Measurements from ENCODE around the gene ACTL7B. TPM values are rescaled to one million over a fixed set of nuclear protein-coding genes. Genes with fewer than 3 reads are reported as not detected.

Gene ACTL7B
- polyA plus RNA-seq, 6 donors from 2014 or later: not detected

DNA sequence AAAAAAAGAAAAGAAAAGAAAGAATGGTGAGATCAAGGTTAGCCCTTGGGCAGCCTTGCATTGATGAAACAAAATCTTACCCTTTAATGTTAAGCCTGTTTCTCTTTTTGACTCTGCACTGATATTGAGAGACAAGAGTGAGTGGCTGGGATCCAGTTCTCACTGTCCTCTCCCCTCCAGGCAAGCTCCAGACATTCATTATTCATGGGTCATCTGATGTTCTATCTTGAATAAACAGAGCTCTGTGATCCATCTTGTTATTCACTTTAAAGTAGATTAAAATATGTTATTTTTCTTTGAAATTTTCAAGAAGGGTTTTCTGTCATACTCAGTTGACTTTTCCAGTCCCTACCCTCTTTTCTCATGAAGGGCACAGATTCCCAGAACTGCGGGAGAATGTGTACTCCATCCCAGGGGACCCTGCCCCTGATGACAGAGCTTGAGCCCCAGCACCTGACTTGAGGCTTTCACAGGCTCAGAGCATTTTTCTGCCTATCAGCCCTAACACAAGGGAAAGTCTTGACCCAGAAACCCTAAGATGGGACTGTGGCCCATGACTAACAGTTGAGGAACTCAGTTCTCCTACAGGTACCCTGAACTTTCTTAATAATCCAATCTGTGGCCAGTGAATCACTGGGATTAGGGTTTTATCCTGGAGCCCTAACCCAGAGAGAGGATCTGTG, 24.1 kb downstream of the ACTL7B start:
- Mint-ChIP-seq H3K4me3 (no peak overlapping the region), H3K9me3 (no peaks in the 10 kb centered on the region), H3K27me3 (no peaks in the 10 kb centered on the region), H3K27ac (no peak overlapping the region), H3K4me1 (peaks cover 19 to 24% (median 20%) of the 10 kb centered on the region in 3 donors), H3K36me3 (peaks cover 5 to 10% of the 10 kb centered on the region in 2 donors)
- ATAC-seq (ENCODE audit: low read depth in 2 of 2) (no peak), DNase-seq (no peak)

DNA sequence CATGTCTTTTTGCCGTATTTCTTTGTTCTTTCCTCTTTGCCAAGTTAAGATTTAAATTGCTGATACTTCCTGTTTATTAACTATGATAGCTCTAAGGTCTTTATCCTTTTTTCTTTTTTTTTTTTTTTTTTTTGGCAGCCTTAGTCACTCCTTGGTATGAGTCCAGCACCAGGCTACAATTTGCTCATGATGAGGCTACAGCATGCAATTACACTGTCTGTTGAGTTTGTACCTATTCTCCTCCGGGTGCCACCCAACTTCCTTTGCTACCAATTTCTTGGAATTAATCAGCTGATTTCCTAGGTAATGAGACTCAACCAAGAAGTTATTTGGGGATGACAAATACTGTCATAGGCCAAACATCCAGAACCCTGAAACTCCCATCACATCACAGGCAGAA, 25.5 kb downstream of the ACTL7B start:
- DNase-seq (no peak), ATAC-seq (ENCODE audit: low read depth in 2 of 2) (no peak)
- peaks cover 9 to 11% (median 10%) of the 10 kb centered on the region in 3 donors for H3K4me1 Mint-ChIP-seq
- H3K9me3 Mint-ChIP-seq: peaks cover 0 to 2% (median 0%) of the 10 kb centered on the region in 7 donors
- peak overlapping the region in 1 of 6 donors; percentile 3 for H3K27ac Mint-ChIP-seq
- no peaks in the 10 kb centered on the region for H3K27me3 Mint-ChIP-seq
- H3K4me3 Mint-ChIP-seq: no peak overlapping the region
- H3K36me3 Mint-ChIP-seq: peaks cover 5 to 10% of the 10 kb centered on the region in 2 donors

DNA sequence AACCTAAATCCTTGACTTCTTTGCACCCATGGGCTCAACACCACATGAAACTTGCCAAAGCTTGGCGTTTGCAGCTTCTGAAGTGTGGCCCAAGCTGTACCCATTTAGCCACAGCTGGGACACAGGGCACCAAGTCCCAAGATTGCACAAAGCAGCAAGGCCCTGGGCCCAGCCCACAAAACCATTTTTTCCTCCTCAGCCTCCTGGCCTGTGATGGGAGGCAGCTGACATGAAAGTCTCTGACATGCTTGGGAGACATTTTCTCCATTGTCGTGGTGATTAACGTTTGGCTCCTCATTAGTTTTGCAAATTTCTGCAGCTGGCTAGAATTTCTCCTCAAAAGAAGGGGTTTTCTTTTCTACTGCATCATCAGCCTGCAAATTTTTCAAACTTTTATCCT, 32.0 kb downstream of the ACTL7B start:
- Mint-ChIP-seq H3K9me3 (peaks cover 9 to 30% (median 22%) of the 10 kb centered on the region in 7 donors), H3K36me3 (peaks cover 17 to 21% of the 10 kb centered on the region in 2 donors), H3K4me1 (peaks cover 10 to 21% (median 18%) of the 10 kb centered on the region in 3 donors), H3K4me3 (no peak overlapping the region), H3K27me3 (no peaks in the 10 kb centered on the region), H3K27ac (no peak overlapping the region)
- DNase-seq (no peak), ATAC-seq (ENCODE audit: low read depth in 2 of 2) (no peak)

DNA sequence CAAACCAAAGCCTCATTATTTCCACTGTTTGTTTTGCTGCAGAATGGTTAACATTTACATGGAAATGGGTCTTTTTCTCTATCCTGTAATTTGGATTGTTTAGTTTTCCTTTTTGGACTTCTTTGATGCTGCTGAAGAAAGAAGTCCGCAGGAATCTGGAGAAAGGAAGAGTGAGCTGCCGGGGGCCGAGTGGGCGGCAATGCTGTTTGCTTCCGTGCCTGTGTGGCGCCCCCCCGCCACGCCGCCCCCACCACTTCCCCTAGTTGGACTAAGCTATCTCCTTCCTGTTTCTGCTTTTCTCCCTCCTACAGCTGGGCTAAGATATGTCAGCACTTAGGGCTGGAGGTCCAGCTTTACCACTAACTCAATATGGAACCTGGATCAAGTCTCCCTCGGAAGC, 39.7 kb downstream of the ACTL7B start:
- Mint-ChIP-seq H3K27ac (peak overlapping the region in 5 of 6 donors; percentile 35 to 90 (median 89)), H3K4me3 (peak overlapping the region in 7 of 8 donors; percentile 63 to 89 (median 76))

DNA sequence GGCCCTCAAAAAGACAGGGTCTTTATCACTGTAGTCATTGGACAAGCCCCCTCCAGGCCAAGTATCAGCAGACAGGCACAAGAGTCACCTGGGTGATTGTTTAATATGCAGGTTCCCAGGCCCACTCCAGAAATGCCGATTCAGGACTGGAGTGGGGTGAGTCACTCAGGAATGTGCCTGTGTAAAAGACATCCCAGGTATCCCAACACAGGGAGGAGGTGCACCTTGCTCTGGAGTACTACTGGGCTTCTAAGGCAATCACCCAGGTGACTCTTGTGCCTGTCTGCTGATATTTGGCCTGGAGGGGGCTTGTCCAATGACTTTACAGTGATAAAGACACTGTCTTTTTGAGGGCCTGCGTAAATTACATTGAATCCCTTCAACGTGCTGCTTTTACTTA, 40.6 kb downstream of the ACTL7B start:
- Mint-ChIP-seq H3K27me3 (peaks cover 0 to 8% (median 0%) of the 10 kb centered on the region in 3 donors), H3K4me1 (peaks cover 36 to 44% (median 40%) of the 10 kb centered on the region in 3 donors), H3K27ac (peak overlapping the region in 1 of 6 donors; percentile 16), H3K4me3 (no peak overlapping the region), H3K9me3 (peaks cover 0 to 6% (median 0%) of the 10 kb centered on the region in 7 donors), H3K36me3 (peaks cover 0 to 8% of the 10 kb centered on the region in 2 donors)
- DNase-seq: no peak
- ATAC-seq (ENCODE audit: low read depth in 2 of 2): no peak

More for the DNA sequence above, 39.7 kb downstream of the ACTL7B start:
- DNase-seq: peak; percentile 29
- Mint-ChIP-seq H3K27me3 (peaks cover 0 to 8% (median 0%) of the 10 kb centered on the region in 3 donors), H3K9me3 (peaks cover 0 to 6% (median 1%) of the 10 kb centered on the region in 7 donors), H3K36me3 (peaks cover 0 to 8% of the 10 kb centered on the region in 2 donors), H3K4me1 (peaks cover 39 to 50% (median 48%) of the 10 kb centered on the region in 3 donors)
- ATAC-seq (ENCODE audit: low read depth in 2 of 2): peak; percentile 49 to 69

DNA sequence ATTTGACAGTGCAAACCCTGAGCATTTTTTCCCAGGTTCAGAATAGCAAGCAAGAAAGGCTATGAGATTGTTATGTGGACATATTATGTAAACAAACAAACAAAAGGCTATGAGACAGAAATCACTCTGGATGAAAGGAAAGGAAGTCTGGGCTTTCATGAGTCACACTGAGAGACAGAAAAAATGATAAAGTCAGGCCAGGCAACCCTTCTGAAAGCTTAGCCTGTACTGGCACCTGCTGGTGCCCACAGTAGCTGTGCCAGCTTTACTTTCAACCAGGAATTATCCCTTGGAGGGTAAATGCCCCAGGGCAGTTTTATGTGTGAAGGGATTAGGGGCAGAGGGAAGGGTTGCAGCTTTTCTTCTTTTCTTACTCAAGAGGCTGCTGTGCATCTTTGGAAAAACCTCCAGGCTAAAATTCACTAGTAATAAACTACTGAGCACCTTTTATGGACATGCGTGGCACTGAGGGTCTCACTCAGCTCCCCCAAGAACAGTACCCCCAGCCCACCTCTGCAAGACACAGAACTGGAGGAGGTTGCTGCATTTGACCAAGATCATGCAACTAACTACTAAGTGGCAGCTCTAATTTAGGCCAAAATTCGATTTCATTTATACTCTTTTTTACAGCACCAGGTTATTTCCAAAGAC, 41.7 kb downstream of the ACTL7B start:
- H3K9me3 Mint-ChIP-seq: peaks cover 0 to 6% (median 0%) of the 10 kb centered on the region in 7 donors
- H3K4me3 Mint-ChIP-seq: peak overlapping the region in 1 of 8 donors; percentile 12
- peaks cover 31 to 34% (median 31%) of the 10 kb centered on the region in 3 donors for H3K4me1 Mint-ChIP-seq
- DNase-seq: no peak
- peaks cover 0 to 8% (median 0%) of the 10 kb centered on the region in 3 donors for H3K27me3 Mint-ChIP-seq
- peak overlapping the region in 2 of 6 donors; percentile 13 to 32 for H3K27ac Mint-ChIP-seq
- ATAC-seq (ENCODE audit: low read depth in 2 of 2): no peak
- peaks cover 0 to 8% of the 10 kb centered on the region in 2 donors for H3K36me3 Mint-ChIP-seq

DNA sequence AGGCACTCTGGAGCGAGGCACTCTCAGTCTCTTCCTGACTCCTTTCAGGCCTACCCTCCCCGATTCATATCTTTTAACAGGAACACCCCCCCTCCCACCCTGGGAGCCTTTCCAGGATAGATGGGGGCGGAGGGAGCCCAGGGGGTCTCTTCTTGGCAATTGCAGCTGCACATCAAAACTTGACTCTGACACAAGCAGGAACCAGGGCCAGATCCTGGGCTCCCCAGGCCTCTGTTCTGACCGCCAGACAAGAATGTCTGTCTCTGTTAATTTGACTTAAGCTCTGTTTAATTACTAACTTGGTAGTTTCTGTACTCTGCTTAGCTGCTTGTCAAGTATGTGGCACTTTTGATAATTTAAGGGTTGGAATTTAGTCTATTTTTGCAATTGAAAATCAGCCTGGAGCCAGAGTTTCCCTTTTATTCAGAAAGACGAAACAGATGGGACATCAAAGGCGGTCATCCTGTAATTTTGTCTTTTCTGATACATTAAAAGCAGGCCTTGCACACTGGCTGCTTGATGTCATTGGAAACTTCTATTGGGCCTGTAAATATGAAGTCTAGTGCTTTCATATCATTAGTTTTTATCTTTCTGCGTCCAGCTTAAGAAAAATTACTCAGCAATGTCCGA, 43.3 kb downstream of the ACTL7B start:
- Mint-ChIP-seq H3K36me3 (peaks cover 0 to 8% of the 10 kb centered on the region in 2 donors), H3K27me3 (peaks cover 0 to 8% (median 0%) of the 10 kb centered on the region in 3 donors), H3K4me3 (no peak overlapping the region), H3K9me3 (peaks cover 0 to 6% (median 0%) of the 10 kb centered on the region in 7 donors), H3K27ac (peak overlapping the region in 1 of 6 donors; percentile 58), H3K4me1 (peaks cover 15 to 19% (median 19%) of the 10 kb centered on the region in 3 donors)
- no peak for ATAC-seq (ENCODE audit: low read depth in 2 of 2)
- no peak for DNase-seq

DNA sequence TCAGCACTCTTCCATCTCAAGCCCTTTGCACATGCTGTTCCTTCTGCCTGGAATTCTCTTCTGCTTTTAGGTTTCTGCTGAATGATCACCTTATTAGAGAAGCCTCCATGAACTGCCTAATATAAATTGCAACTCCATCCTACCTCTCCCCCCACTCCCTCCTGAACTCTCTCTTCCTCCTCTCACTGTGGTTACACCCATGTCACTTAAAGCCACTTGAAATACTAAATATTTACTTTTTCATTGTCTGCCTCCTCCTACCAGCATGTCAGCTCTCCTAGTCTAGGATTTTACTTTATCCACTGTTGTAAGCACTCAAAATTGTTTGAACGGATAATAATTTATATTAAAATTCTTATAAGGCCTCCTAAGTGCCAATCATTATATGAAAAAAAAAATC, 43.8 kb downstream of the ACTL7B start:
- Mint-ChIP-seq H3K4me1 (peaks cover 13 to 18% (median 15%) of the 10 kb centered on the region in 3 donors), H3K27ac (peak overlapping the region in 1 of 6 donors; percentile 10), H3K4me3 (no peak overlapping the region), H3K27me3 (peaks cover 0 to 14% (median 0%) of the 10 kb centered on the region in 3 donors), H3K36me3 (peaks cover 0 to 8% of the 10 kb centered on the region in 2 donors), H3K9me3 (peaks cover 0 to 6% (median 0%) of the 10 kb centered on the region in 7 donors)
- ATAC-seq (ENCODE audit: low read depth in 2 of 2) (no peak), DNase-seq (no peak)

DNA sequence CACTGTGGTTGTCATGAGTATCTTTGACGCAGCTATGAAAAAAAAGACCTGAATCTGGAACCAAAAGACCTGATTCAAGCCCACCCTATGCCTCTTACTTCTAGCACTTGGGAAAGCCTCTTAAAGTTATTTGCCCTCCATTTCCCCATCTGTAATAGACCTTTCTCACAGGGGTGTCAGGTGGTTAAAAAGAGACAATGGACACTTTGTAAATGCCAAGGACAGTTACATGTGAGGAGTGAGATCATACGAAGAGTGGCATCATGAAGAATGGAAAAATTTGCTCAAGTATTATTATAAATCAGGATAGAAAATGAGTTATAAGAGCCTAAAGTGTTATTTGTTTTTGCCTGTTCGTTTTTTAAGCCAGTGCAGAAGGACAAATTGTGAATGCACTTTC, 46.5 kb downstream of the ACTL7B start:
- H3K4me3 Mint-ChIP-seq: no peak overlapping the region
- no peak for DNase-seq
- peaks cover 0 to 6% (median 0%) of the 10 kb centered on the region in 3 donors for H3K4me1 Mint-ChIP-seq
- H3K36me3 Mint-ChIP-seq: peaks cover 0 to 8% of the 10 kb centered on the region in 2 donors
- H3K27me3 Mint-ChIP-seq: peaks cover 0 to 16% (median 6%) of the 10 kb centered on the region in 3 donors
- H3K9me3 Mint-ChIP-seq: peaks cover 0 to 6% (median 0%) of the 10 kb centered on the region in 7 donors
- no peak overlapping the region for H3K27ac Mint-ChIP-seq
- ATAC-seq (ENCODE audit: low read depth in 2 of 2): no peak

Other genes starting within 250 kb of the ACTL7B start
- gene ACTL7A, start 6.3 kb upstream of the ACTL7B start, polyA plus RNA-seq (ENCODE audit: low read depth in 6 of 6): not detected
- gene ELP1, start 78.1 kb upstream of the ACTL7B start, polyA plus RNA-seq (ENCODE audit: low read depth in 6 of 6): 10 to 100 TPM in 5 of 6 donors, 1 to 10 TPM in 1; 9.8 to 14.8 (median 12.7) TPM
- gene ABITRAM, start 78.4 kb upstream of the ACTL7B start, polyA plus RNA-seq (ENCODE audit: low read depth in 6 of 6): 10 to 100 TPM in 5 of 6 donors, 1 to 10 TPM in 1; 9.6 to 16.7 (median 11.3) TPM
- gene CTNNAL1, start 157.5 kb upstream of the ACTL7B start, polyA plus RNA-seq (ENCODE audit: low read depth in 6 of 6): 1 to 10 TPM in 1 of 6 donors, under 1 TPM in 3, not detected in 2; 0.32 to 1.1 (median 0.80) TPM

Data from naive B cell (primary cell).